OCI-LY7 (cell line): ENCODE data around the gene SFI1. TPM values are rescaled to one million over a fixed set of nuclear protein-coding genes. Genes with fewer than 3 reads are reported as not detected.

Experiments used
- BruUV-seq: library from RNA; stranded (reverse); fragments of 400-500 nt; replicated peaks from 2 replicates; lab custom pipeline; 2021; lab: Mats Ljungman, UMichigan
- CTCF ChIA-PET: fragments of 300-600 bp; sonication (Branson Sonifier 250); formaldehyde crosslinking; loops from one replicate; lab custom pipeline; 2022; ENCODE audit warnings: antibody characterized with exemption; ENCODE audit not compliant: unreplicated experiment; lab: Charles Lee
- POLR2A ChIA-PET: fragments of 300-600 bp; sonication (Branson Sonifier 250); formaldehyde crosslinking; loops from one replicate; lab custom pipeline; 2022; ENCODE audit warnings: antibody characterized with exemption; lab: Charles Lee
- DNase-seq: peaks from one replicate; pipeline ENCODE4 v3.0.0-alpha.2; 2015; ENCODE audit warnings: low spot score
- H2AFZ ChIP-seq: fragments of 200-600 bp; sonication (generic), shearing (Covaris generic); 2 replicates; pipeline ENCODE4 v1.6.1; 2014; ENCODE audit warnings: mild to moderate bottlenecking, antibody characterized with exemption, low read length, moderate library complexity
- H3K27ac ChIP-seq: fragments of 200-600 bp; sonication (generic); 2 replicates; pipeline ENCODE4 v1.5.1; 2014; ENCODE audit warnings: mixed run types, low read depth, mild to moderate bottlenecking, moderate library complexity, low read length, inconsistent platforms; ENCODE audit not compliant: poor library complexity, severe bottlenecking
- H3K36me3 ChIP-seq: fragments of 200-600 bp; sonication (generic); 2 replicates; pipeline ENCODE4 v1.6.1; 2014; ENCODE audit warnings: mild to moderate bottlenecking, antibody characterized with exemption, low read length, moderate library complexity, mixed read lengths; ENCODE audit not compliant: insufficient read depth
- H3K4me1 ChIP-seq: fragments of 200-600 bp; sonication (generic); 2 replicates; pipeline ENCODE4 v1.5.1; 2014; ENCODE audit warnings: mild to moderate bottlenecking, low read length; ENCODE audit not compliant: insufficient read depth, poor library complexity, severe bottlenecking
- H3K4me2 ChIP-seq: fragments of 200-600 bp; sonication (generic); 2 replicates; pipeline ENCODE4 v1.6.1; 2014; ENCODE audit warnings: mild to moderate bottlenecking, low read length
- H3K4me3 ChIP-seq: fragments of 200-600 bp; sonication (generic); 2 replicates; pipeline ENCODE4 v1.5.1; 2014; ENCODE audit warnings: mild to moderate bottlenecking, low read depth, low read length; ENCODE audit not compliant: poor library complexity, severe bottlenecking
- H3K79me2 ChIP-seq: fragments of 200-600 bp; sonication (generic); 2 replicates; pipeline ENCODE4 v1.6.1; 2016; ENCODE audit warnings: low read depth, mild to moderate bottlenecking, low read length, moderate library complexity, mixed read lengths; ENCODE audit not compliant: insufficient read depth
- H3K9me2 ChIP-seq: fragments of 200-600 bp; sonication (generic); 2 replicates; pipeline ENCODE4 v1.6.1; 2016; ENCODE audit warnings: mild to moderate bottlenecking, low read length, mixed read lengths; ENCODE audit not compliant: insufficient read depth
- H3K9me3 ChIP-seq: fragments of 200-600 bp; sonication (generic); 2 replicates; pipeline ENCODE4 v1.6.1; 2014; ENCODE audit warnings: mild to moderate bottlenecking, mixed run types, low read length, mixed read lengths
- H4K20me1 ChIP-seq: fragments of 200-600 bp; sonication (generic); 2 replicates; pipeline ENCODE4 v1.6.1; 2014; ENCODE audit warnings: mild to moderate bottlenecking, antibody characterized with exemption, low read length, moderate library complexity, mixed read lengths; ENCODE audit not compliant: insufficient read depth
- EZH2phosphoT487 ChIP-seq: fragments of 200-600 bp; sonication (generic); IDR thresholded peaks from 2 replicates; pipeline ENCODE4 v1.6.1; 2018; ENCODE audit warnings: low read depth, borderline replicate concordance, mild to moderate bottlenecking, mixed run types, antibody characterized with exemption, low read length, moderate library complexity, mixed read lengths
- intact Hi-C: fragments of 100-400 bp; cut with micrococcal nuclease; formaldehyde crosslinking; loops from one replicate; pipeline ENCODE4 v1.10.0; 2022; ENCODE audit not compliant: unreplicated experiment
- total RNA-seq, 2 experiments: library from RNA; depleted of rRNA in 1 of 2; stranded (reverse); fragments of >200 nt in 1 of 2; shearing (Covaris generic) in 1 of 2; gene quantifications; 2 replicates each; pipeline ENCODE4 v1.2.3, GENCODE V29; 2014 to 2022
- TF ChIP-seq, protein P1 (sequence below): fragments of 200-600 bp; sonication (generic); conservative IDR thresholded peaks from 2 replicates; pipeline ENCODE4 v1.5.1; 2014; ENCODE audit warnings: mild to moderate bottlenecking, antibody characterized with exemption, low read length, moderate library complexity, mixed read lengths

Gene SFI1
- total RNA-seq, 2 experiments from 2014 or later: 72.6 to 132 TPM

DNA sequence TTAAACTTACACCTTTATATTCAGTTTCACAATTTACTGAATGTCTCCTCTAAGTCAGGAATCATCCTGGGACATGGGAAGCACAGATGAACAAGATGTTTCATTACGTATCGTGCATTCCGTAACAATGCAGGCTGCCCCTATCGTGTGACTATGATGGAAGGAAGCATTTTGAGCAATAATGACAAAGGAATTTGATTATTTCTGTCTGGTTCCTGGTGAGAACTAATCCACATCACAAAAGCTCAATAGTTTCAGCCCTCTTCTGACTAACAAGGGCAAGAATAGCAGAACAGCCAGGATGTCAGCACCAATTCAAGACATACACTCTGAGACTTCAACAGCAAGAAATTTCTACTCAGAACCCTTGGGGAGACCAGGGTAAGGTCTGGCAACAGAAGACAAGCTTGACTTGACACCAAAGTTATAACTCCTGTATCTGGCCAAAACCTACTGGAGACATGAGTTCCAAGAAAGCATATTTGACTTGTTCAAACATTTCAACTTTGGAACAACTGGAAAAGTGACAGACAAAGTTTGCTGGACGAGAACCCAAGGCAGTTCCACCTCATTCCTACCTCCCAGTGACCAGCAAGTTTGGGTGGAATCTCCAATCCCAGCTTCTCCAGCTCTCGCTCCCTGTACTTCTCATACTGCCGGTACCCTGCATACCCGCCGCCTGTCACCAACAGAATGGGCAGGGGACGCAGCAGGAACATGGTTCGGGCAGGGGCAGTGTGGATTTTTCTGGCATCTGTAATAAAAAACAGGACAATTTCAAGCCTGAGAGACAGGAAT lies 151.4 kb downstream of the SFI1 start:
- H2AFZ ChIP-seq: no peak overlapping the region
- DNase-seq: no peak
- no peak overlapping the region for H3K27ac ChIP-seq
- ChIA-PET CTCF (no interaction called here), POLR2A (no interaction called here)
- H3K9me2 ChIP-seq: no peaks in the 10 kb centered on the region
- peaks cover 18% of the 10 kb centered on the region for H3K4me1 ChIP-seq
- H3K4me2 ChIP-seq: no peak overlapping the region
- no peaks in the 10 kb centered on the region for H3K9me3 ChIP-seq
- no peak overlapping the region for H3K4me3 ChIP-seq
- peaks cover 21% of the 10 kb centered on the region; the same call in 1 of the 2 replicates for H3K79me2 ChIP-seq
- peaks cover 57% of the 10 kb centered on the region for H3K36me3 ChIP-seq
- H4K20me1 ChIP-seq: no peaks in the 10 kb centered on the region
- TF ChIP-seq, protein P1, sequence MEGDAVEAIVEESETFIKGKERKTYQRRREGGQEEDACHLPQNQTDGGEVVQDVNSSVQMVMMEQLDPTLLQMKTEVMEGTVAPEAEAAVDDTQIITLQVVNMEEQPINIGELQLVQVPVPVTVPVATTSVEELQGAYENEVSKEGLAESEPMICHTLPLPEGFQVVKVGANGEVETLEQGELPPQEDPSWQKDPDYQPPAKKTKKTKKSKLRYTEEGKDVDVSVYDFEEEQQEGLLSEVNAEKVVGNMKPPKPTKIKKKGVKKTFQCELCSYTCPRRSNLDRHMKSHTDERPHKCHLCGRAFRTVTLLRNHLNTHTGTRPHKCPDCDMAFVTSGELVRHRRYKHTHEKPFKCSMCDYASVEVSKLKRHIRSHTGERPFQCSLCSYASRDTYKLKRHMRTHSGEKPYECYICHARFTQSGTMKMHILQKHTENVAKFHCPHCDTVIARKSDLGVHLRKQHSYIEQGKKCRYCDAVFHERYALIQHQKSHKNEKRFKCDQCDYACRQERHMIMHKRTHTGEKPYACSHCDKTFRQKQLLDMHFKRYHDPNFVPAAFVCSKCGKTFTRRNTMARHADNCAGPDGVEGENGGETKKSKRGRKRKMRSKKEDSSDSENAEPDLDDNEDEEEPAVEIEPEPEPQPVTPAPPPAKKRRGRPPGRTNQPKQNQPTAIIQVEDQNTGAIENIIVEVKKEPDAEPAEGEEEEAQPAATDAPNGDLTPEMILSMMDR: no peak
- no peak for TF ChIP-seq EZH2phosphoT487
- BruUV-seq: no TSS peak
- intact Hi-C loops: no loop called here

DNA sequence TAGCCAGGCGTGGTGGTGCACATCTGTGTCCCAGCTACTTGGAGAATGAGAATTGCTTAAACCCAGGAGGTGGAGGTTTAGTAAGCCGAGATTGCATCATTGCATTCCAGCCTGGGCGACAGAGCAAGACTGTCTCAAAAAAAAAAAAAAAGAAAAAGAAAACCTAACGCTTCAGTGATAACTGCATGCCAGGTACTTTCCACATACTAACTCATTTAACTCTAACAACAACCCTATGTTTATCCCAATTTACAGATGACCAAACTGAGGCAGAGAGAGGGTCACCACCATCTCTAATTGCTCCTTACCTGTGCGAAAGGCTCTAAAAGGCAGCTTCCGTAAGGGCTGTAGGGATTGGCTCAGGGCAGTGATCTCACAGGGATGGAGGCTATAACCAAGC lies 154.1 kb downstream of the SFI1 start:
- intact Hi-C loops: no loop called here
- peaks cover 43% of the 10 kb centered on the region for H3K36me3 ChIP-seq
- no peak overlapping the region for H3K27ac ChIP-seq
- POLR2A ChIA-PET: no interaction called here
- CTCF ChIA-PET: no interaction called here
- H3K79me2 ChIP-seq: peaks cover 38% of the 10 kb centered on the region; the same call in 1 of the 2 replicates
- no peaks in the 10 kb centered on the region for H3K9me3 ChIP-seq
- H3K4me1 ChIP-seq: peaks cover 38% of the 10 kb centered on the region
- DNase-seq: no peak
- H4K20me1 ChIP-seq: peaks cover 6% of the 10 kb centered on the region; the same call in 1 of the 2 replicates
- BruUV-seq: no TSS peak
- H3K9me2 ChIP-seq: no peaks in the 10 kb centered on the region
- TF ChIP-seq EZH2phosphoT487: no peak
- TF ChIP-seq, protein P1: no peak
- H2AFZ ChIP-seq: no peak overlapping the region
- H3K4me3 ChIP-seq: no peak overlapping the region
- no peak overlapping the region for H3K4me2 ChIP-seq

DNA sequence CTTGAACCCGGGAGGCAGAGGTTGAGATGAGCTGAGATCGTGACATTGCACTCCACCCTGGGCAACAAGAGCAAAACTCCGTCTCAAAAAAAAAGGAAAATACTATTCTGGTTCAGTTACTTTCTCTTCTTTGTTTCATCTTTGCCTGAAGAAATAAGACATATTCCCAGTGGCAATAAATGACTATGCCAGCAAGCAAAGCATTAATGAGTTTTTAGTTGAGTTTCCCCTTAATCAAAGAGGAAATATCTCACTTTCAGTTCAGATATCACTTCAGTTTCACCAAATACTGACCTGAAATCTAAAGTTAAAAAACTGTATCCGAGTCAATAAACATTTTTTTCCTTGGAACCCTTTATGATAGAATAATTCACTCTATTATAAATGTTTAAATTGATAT lies 155.3 kb downstream of the SFI1 start:
- Histone ChIP-seq H2AFZ (no peak overlapping the region), H3K4me1 (peaks cover 38% of the 10 kb centered on the region), H3K9me2 (no peaks in the 10 kb centered on the region), H3K79me2 (peaks cover 43% of the 10 kb centered on the region; the same call in 1 of the 2 replicates), H3K27ac (no peak overlapping the region), H3K4me3 (no peak overlapping the region), H3K4me2 (no peak overlapping the region), H4K20me1 (peaks cover 6% of the 10 kb centered on the region; the same call in 1 of the 2 replicates), H3K9me3 (no peaks in the 10 kb centered on the region), H3K36me3 (peaks cover 35% of the 10 kb centered on the region)
- ChIA-PET POLR2A (no interaction called here), CTCF (no interaction called here)
- BruUV-seq: no TSS peak
- no peak for DNase-seq
- intact Hi-C loops: no loop called here
- TF ChIP-seq EZH2phosphoT487: no peak
- TF ChIP-seq, protein P1: no peak
